Measurements from ENCODE around the gene SRP72.
A peak's percentile ranks its signal among the peaks of the same experiment; 100 is the strongest.

Gene SRP72

GRCh38 chr4:56544573-56545131 lies 77.2 kb downstream of the SRP72 start:
- DNase-seq (ENCODE audit: low read depth in 2 of 2), result peak; percentile 65 to 74

DNA sequence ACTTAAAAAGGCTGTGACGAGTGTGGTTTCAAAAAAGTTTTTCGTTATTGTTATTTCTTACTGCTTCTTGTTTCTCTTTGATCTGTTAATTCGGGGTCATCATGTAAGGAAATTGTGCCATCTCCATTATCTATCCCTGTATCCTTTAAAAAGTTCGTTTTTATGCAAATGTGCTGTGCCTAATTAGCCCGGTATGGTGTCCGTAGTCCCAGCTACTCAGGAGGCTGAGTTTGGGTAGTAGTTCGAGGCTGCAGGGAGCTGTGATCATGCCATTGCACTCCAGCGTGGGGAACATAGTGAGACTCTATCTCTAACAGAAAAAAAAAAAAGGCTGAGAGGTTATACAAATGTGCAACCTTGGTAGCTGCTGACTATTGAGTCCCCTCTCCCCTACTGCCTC lies 83.2 kb downstream of the SRP72 start:
- no peak for DNase-seq (ENCODE audit: low read depth in 2 of 2)

- DNase-seq (ENCODE audit: low read depth in 2 of 2), result no peak
Measured at GRCh38 chr4:56551516-56551915, 84.1 kb downstream of the SRP72 start.

- DNase-seq (ENCODE audit: low read depth in 2 of 2), result no peak
Measured at GRCh38 chr4:56552273-56552672, 84.9 kb downstream of the SRP72 start.

Measured in activated CD8-positive, alpha-beta memory T cell treated with anti-CD3 and anti-CD28 coated beads for 4 hours (primary cell).